DND-41 (cell line): ENCODE results near the gene FRMD7.

ENCODE experiments used
- ATAC-seq: fragments of 200-7000 bp; cut with Tn5 transposase; 3 replicates; pipeline ENCODE4 v1.9.1; 2021; ENCODE audit warnings: low read depth; ENCODE audit not compliant: insufficient read depth
- DNase-seq: peaks from one replicate; pipeline ENCODE4 v3.0.0-alpha.2; 2020
- H2AFZ ChIP-seq: 2 replicates; pipeline ENCODE4 v1.6.0; 2012; ENCODE audit warnings: low read depth, low read length
- H3K27ac ChIP-seq: 2 replicates; pipeline ENCODE4 v1.5.1; 2012; ENCODE audit warnings: low read length, inconsistent platforms
- H3K27me3 ChIP-seq: fragments of 200-600 bp; sonication (generic); 2 replicates; pipeline ENCODE4 v1.6.0; 2012; ENCODE audit warnings: low read length, mild to moderate bottlenecking, inconsistent platforms; ENCODE audit not compliant: insufficient read depth, poor library complexity
- H3K36me3 ChIP-seq: 2 replicates; pipeline ENCODE4 v1.5.1; 2012; ENCODE audit warnings: low read length, inconsistent platforms; ENCODE audit not compliant: insufficient read depth
- H3K4me1 ChIP-seq: 2 replicates; pipeline ENCODE4 v1.5.1; 2012; ENCODE audit warnings: mild to moderate bottlenecking, low read length; ENCODE audit not compliant: insufficient read depth
- H3K4me2 ChIP-seq: 2 replicates; pipeline ENCODE4 v1.6.0; 2012; ENCODE audit warnings: mild to moderate bottlenecking, moderate library complexity, low read length, inconsistent platforms; ENCODE audit not compliant: insufficient read depth
- H3K4me3 ChIP-seq, 2 experiments: fragments of 200-600 bp in 1 of 2; shearing (Covaris generic) in 1 of 2; 2 replicates each; pipeline ENCODE4 v1.5.1; 2012 to 2016; ENCODE audit warnings: inconsistent platforms in 2 of 2, low read length in 2 of 2, mild to moderate bottlenecking in 2 of 2, low read depth in 1 of 2, moderate library complexity in 1 of 2
- H3K79me2 ChIP-seq: 2 replicates; pipeline ENCODE4 v1.6.0; 2012; ENCODE audit warnings: low read length, inconsistent platforms; ENCODE audit not compliant: insufficient read depth
- H3K9ac ChIP-seq: 2 replicates; pipeline ENCODE4 v1.6.0; 2012; ENCODE audit warnings: low read depth, mild to moderate bottlenecking, inconsistent platforms, low read length, moderate library complexity
- H3K9me3 ChIP-seq: 2 replicates; pipeline ENCODE4 v1.5.1; 2012; ENCODE audit warnings: low read length, moderate library complexity, mild to moderate bottlenecking, inconsistent platforms; ENCODE audit not compliant: insufficient read depth, severe bottlenecking
- H4K20me1 ChIP-seq: 2 replicates; pipeline ENCODE4 v1.6.0; 2012; ENCODE audit warnings: low read length; ENCODE audit not compliant: insufficient read depth
- EZH2 ChIP-seq: IDR thresholded peaks from 3 replicates; pipeline ENCODE4 v1.6.1; 2012; ENCODE audit warnings: borderline replicate concordance, low read depth, mild to moderate bottlenecking, moderate library complexity, low read length, inconsistent platforms; ENCODE audit not compliant: severe bottlenecking
- TF ChIP-seq, protein P1 (sequence below): IDR thresholded peaks from 2 replicates; pipeline ENCODE4 v1.5.1; 2012; ENCODE audit warnings: borderline replicate concordance, low read length, moderate library complexity, mild to moderate bottlenecking; ENCODE audit not compliant: poor library complexity, severe bottlenecking; ENCODE audit errors: extremely low read depth

FRMD7 gene, protein sequence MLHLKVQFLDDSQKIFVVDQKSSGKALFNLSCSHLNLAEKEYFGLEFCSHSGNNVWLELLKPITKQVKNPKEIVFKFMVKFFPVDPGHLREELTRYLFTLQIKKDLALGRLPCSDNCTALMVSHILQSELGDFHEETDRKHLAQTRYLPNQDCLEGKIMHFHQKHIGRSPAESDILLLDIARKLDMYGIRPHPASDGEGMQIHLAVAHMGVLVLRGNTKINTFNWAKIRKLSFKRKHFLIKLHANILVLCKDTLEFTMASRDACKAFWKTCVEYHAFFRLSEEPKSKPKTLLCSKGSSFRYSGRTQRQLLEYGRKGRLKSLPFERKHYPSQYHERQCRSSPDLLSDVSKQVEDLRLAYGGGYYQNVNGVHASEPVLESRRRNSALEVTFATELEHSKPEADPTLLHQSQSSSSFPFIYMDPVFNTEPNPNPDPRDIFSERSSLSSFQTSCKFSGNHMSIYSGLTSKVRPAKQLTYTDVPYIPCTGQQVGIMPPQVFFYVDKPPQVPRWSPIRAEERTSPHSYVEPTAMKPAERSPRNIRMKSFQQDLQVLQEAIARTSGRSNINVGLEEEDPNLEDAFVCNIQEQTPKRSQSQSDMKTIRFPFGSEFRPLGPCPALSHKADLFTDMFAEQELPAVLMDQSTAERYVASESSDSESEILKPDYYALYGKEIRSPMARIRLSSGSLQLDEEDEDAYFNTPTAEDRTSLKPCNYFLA

DNA sequence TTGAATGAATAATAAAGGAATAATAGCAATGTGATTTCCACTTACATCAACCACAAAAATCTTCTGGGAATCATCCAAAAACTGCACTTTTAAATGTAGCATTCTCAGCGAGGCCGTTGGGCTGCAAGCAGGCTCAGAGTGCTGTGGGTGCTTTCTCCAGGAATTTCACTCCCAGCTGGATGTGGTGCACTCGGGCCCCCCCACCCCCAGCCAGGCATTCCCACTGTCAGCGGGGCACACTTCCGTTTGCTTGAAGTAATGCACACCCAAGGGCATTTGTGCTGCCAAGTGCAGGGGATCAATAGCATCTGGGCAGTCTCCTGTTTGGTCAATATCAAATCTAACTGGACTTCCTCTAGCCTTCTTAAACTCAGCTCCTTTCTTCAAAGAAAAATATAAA, at the start of gene FRMD7:
FRMD7 (minus strand) TSS at position 278 of the 400 bp plus-strand sequence; CDS start at position 102, 176 bp downstream.
- Histone ChIP-seq H3K27ac (no peak within 1 kb of the TSS), H2AFZ (no peak within 1 kb of the TSS)
- TF ChIP-seq, protein P1, sequence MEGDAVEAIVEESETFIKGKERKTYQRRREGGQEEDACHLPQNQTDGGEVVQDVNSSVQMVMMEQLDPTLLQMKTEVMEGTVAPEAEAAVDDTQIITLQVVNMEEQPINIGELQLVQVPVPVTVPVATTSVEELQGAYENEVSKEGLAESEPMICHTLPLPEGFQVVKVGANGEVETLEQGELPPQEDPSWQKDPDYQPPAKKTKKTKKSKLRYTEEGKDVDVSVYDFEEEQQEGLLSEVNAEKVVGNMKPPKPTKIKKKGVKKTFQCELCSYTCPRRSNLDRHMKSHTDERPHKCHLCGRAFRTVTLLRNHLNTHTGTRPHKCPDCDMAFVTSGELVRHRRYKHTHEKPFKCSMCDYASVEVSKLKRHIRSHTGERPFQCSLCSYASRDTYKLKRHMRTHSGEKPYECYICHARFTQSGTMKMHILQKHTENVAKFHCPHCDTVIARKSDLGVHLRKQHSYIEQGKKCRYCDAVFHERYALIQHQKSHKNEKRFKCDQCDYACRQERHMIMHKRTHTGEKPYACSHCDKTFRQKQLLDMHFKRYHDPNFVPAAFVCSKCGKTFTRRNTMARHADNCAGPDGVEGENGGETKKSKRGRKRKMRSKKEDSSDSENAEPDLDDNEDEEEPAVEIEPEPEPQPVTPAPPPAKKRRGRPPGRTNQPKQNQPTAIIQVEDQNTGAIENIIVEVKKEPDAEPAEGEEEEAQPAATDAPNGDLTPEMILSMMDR = no peak
- no peak for TF ChIP-seq EZH2

DNA sequence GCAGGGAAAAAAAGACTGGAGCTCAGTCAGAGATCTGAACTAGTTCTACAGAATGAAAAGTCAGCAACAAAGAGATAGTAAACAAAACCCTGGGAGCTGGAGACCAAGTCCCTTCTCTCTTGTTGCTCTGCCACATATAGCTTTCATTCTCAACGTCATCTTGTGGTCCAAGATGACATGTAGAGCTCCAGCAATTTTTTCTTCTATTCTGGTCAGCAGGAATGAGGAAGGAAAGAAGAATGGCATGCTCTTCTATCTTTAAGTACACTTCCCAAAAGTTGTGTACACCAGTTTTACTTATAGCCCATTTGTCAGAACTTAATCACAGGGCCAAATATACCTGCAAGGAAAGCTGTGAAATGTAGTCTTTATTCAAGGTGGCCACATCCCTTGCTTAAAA, 45.8 kb upstream of the FRMD7 start:
- Histone ChIP-seq H3K4me2 (no peak overlapping the region), H3K27ac (no peak overlapping the region), H3K4me3 (no peak overlapping the region), H3K79me2 (no peaks in the 10 kb centered on the region), H3K27me3 (no peaks in the 10 kb centered on the region), H3K36me3 (no peaks in the 10 kb centered on the region), H3K9me3 (no peaks in the 10 kb centered on the region), H4K20me1 (no peaks in the 10 kb centered on the region), H3K9ac (no peak overlapping the region), H3K4me1 (no peaks in the 10 kb centered on the region), H2AFZ (no peak overlapping the region)
- DNase-seq = no peak
- no peak for ATAC-seq
- TF ChIP-seq, protein P1 = no peak
- TF ChIP-seq EZH2 = no peak

More for the DNA sequence above, at the start of gene FRMD7:
- H3K4me1 ChIP-seq = no peaks in the 10 kb centered on the region
- H3K9ac ChIP-seq = no peak within 1 kb of the TSS
- no peaks in the 10 kb centered on the region for H3K36me3 ChIP-seq
- no peaks in the 10 kb centered on the region for H3K79me2 ChIP-seq
- H3K4me2 ChIP-seq = no peak within 1 kb of the TSS
- no peak within 1 kb of the TSS for H3K4me3 ChIP-seq
- H3K27me3 ChIP-seq = no peaks in the 10 kb centered on the region
- no peak for DNase-seq
- no peak for ATAC-seq
- H4K20me1 ChIP-seq = no peaks in the 10 kb centered on the region
- no peaks in the 10 kb centered on the region for H3K9me3 ChIP-seq

DNA sequence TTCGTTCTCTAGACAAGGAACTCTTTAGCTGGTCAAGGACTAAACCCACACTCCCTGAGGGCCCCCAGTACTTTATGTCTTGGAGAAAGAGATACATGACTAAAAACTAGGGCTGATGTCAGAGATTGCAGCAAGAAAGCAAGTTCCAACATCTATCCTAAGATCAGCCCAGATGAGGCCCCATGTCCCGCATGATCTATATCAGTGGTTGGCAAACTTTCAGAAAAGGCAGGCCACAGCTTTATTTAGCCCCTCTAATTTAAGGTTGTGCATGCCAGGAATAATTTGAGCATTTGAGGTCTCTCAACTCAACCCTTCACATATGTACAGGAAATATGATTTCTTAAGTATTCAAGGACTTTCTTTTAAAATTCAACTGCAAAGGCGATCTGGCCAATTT, 44.1 kb upstream of the FRMD7 start:
- Histone ChIP-seq H3K4me3 (no peak overlapping the region), H3K27ac (no peak overlapping the region), H2AFZ (no peak overlapping the region), H3K4me1 (no peaks in the 10 kb centered on the region), H3K9me3 (no peaks in the 10 kb centered on the region), H3K4me2 (no peak overlapping the region), H3K9ac (no peak overlapping the region), H4K20me1 (no peaks in the 10 kb centered on the region), H3K27me3 (no peaks in the 10 kb centered on the region), H3K79me2 (no peaks in the 10 kb centered on the region), H3K36me3 (no peaks in the 10 kb centered on the region)
- DNase-seq (no peak), ATAC-seq (no peak)
- no peak for TF ChIP-seq EZH2
- TF ChIP-seq, protein P1 = no peak
